ENCODE data around the gene HLA-E.

GRCh38 chr6:30542404-30542725 lies 53.1 kb downstream of the HLA-E start:
- TF ChIP-seq, protein P1, sequence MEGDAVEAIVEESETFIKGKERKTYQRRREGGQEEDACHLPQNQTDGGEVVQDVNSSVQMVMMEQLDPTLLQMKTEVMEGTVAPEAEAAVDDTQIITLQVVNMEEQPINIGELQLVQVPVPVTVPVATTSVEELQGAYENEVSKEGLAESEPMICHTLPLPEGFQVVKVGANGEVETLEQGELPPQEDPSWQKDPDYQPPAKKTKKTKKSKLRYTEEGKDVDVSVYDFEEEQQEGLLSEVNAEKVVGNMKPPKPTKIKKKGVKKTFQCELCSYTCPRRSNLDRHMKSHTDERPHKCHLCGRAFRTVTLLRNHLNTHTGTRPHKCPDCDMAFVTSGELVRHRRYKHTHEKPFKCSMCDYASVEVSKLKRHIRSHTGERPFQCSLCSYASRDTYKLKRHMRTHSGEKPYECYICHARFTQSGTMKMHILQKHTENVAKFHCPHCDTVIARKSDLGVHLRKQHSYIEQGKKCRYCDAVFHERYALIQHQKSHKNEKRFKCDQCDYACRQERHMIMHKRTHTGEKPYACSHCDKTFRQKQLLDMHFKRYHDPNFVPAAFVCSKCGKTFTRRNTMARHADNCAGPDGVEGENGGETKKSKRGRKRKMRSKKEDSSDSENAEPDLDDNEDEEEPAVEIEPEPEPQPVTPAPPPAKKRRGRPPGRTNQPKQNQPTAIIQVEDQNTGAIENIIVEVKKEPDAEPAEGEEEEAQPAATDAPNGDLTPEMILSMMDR (IDR thresholded peaks at IDR 0.05), result no peak
- no peak for TF ChIP-seq POLR2A (IDR thresholded peaks at IDR 0.05)
